MCF 10A (cell line): ENCODE measurements around the gene FNIP2. TPM values are rescaled to one million over a fixed set of nuclear protein-coding genes. Genes with fewer than 3 reads are reported as not detected.

Source experiments
- BruUV-seq: library from RNA; stranded (reverse); fragments of 400-500 nt; replicated peaks from 2 replicates; lab custom pipeline; 2021; lab: Mats Ljungman, UMichigan
- CTCF ChIA-PET: fragments of 300-600 bp; sonication (Branson Sonifier 250); formaldehyde crosslinking; extraction: SDS; loops from one replicate; lab custom pipeline; 2021; ENCODE audit warnings: antibody characterized with exemption, inconsistent platforms; lab: Yijun Ruan, JAX
- POLR2A ChIA-PET: fragments of 300-600, 350-650 bp; sonication (Branson Sonifier 250); formaldehyde crosslinking; extraction: SDS; loops from one replicate; lab custom pipeline; 2020; ENCODE audit warnings: antibody characterized with exemption, inconsistent platforms; lab: Yijun Ruan, JAX
- DNase-seq: peaks from one replicate; pipeline ENCODE4 v3.0.0-alpha.2; 2018; ENCODE audit not compliant: unreplicated experiment
- H3K27ac Mint-ChIP-seq: one replicate; pipeline ENCODE4 v1.8.0; 2022; ENCODE audit warnings: mild to moderate bottlenecking, low read depth, mixed read lengths; ENCODE audit not compliant: unreplicated experiment
- H3K27me3 Mint-ChIP-seq: one replicate; pipeline ENCODE4 v1.8.0; 2022; ENCODE audit warnings: mixed read lengths; ENCODE audit not compliant: insufficient read depth, unreplicated experiment
- H3K36me3 Mint-ChIP-seq: one replicate; pipeline ENCODE4 v1.8.0; 2022; ENCODE audit warnings: mild to moderate bottlenecking, moderate library complexity, mixed read lengths; ENCODE audit not compliant: insufficient read depth, unreplicated experiment
- H3K4me1 Mint-ChIP-seq: one replicate; pipeline ENCODE4 v1.8.0; 2022; ENCODE audit warnings: mixed read lengths; ENCODE audit not compliant: insufficient read depth, unreplicated experiment
- H3K4me3 Mint-ChIP-seq: one replicate; pipeline ENCODE4 v1.8.0; 2022; ENCODE audit warnings: mild to moderate bottlenecking, moderate library complexity, mixed read lengths; ENCODE audit not compliant: unreplicated experiment
- H3K9me3 Mint-ChIP-seq: one replicate; pipeline ENCODE4 v1.8.0; 2022; ENCODE audit warnings: mixed read lengths; ENCODE audit not compliant: unreplicated experiment
- intact Hi-C: fragments of 100-400 bp; cut with micrococcal nuclease; formaldehyde crosslinking; loops from 2 replicates; pipeline ENCODE4 v1.14.1; 2022
- total RNA-seq: library from RNA; stranded (reverse); gene quantifications from 2 replicates; pipeline ENCODE4 v1.2.3, GENCODE V29; 2022
- TF ChIP-seq, protein P1 (sequence below): fragments of 200-600 bp; IDR thresholded peaks from one replicate; pipeline ENCODE4 v1.8.0; 2022; ENCODE audit warnings: antibody characterized with exemption, mild to moderate bottlenecking; ENCODE audit not compliant: unreplicated experiment

The FNIP2 gene
- total RNA-seq, 1 experiment from 2014 or later: 6.4 TPM

DNA sequence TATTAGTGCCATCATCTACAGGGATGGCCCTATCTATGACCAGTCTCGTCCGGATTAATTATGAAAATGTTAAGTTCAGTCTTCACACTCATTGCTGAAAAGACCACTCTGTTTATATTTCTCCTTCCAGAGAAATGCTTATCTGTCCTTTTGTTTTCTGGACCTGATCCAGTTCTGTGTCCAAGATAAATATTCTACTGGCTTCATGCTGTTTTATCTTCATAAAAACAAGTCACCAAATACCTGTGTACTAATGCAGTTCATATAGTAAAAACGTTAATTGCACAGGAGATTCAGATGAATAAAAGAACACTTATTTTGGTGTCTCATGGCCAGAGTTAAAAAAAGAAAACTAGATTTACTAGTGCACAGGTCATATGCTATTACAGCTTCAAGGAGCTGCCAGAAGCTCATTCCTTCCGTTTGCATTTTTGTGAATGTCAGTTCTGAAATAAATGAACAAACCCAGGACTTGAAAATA, 17.3 kb downstream of the FNIP2 start:
- ChIA-PET POLR2A (interaction anchor here (0.7 kb wide), 1 partner anchor 16 kb away, joined by 3 read pairs; no protein-coding TSS in a partner anchor), CTCF (interaction anchor here (0.6 kb wide), 1 partner anchor 106 kb away, joined by 3 read pairs; no protein-coding TSS in a partner anchor)
- H3K9me3 Mint-ChIP-seq: no peaks in the 10 kb centered on the region
- H3K27ac Mint-ChIP-seq: no peak overlapping the region
- H3K36me3 Mint-ChIP-seq: no peaks in the 10 kb centered on the region
- no peak overlapping the region for H3K4me3 Mint-ChIP-seq
- H3K4me1 Mint-ChIP-seq: peaks cover 18% of the 10 kb centered on the region
- no TSS peak for BruUV-seq
- no peaks in the 10 kb centered on the region for H3K27me3 Mint-ChIP-seq
- TF ChIP-seq, protein P1, sequence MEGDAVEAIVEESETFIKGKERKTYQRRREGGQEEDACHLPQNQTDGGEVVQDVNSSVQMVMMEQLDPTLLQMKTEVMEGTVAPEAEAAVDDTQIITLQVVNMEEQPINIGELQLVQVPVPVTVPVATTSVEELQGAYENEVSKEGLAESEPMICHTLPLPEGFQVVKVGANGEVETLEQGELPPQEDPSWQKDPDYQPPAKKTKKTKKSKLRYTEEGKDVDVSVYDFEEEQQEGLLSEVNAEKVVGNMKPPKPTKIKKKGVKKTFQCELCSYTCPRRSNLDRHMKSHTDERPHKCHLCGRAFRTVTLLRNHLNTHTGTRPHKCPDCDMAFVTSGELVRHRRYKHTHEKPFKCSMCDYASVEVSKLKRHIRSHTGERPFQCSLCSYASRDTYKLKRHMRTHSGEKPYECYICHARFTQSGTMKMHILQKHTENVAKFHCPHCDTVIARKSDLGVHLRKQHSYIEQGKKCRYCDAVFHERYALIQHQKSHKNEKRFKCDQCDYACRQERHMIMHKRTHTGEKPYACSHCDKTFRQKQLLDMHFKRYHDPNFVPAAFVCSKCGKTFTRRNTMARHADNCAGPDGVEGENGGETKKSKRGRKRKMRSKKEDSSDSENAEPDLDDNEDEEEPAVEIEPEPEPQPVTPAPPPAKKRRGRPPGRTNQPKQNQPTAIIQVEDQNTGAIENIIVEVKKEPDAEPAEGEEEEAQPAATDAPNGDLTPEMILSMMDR: no peak
- no peak for DNase-seq
- intact Hi-C loops: no loop called here

DNA sequence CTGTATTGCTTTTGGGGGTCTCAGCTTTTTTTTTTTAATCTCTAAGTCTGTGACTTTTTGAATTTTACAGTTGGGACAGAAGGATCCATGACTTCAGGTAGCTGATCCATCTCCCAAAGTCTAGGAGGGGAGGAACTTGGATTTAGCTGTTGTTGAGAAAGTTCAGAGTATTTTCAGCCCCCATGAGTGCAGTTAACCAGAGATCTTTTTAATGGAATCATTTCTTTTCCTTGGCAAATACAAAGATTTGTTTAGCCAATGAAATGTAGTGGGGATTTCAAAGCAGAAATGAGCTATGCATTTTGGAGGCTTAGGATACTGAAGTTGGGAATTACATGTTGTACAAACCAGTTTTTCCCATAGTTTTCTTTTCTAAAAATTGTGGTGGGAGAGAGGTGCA, 18.1 kb downstream of the FNIP2 start:
- intact Hi-C loops: no loop called here
- DNase-seq: no peak
- Mint-ChIP-seq H3K36me3 (no peaks in the 10 kb centered on the region), H3K4me1 (peaks cover 17% of the 10 kb centered on the region), H3K27me3 (no peaks in the 10 kb centered on the region), H3K9me3 (no peaks in the 10 kb centered on the region), H3K27ac (no peak overlapping the region), H3K4me3 (no peak overlapping the region)
- no TSS peak for BruUV-seq
- TF ChIP-seq, protein P1: no peak
- ChIA-PET POLR2A (interaction anchor here (0.5 to 1.8 kb wide), 5 partner anchors 12 to 228 kb away, joined by 3 to 8 read pairs (median 4); no protein-coding TSS in a partner anchor), CTCF (interaction anchor here (0.6 to 1.0 kb wide), 2 partner anchors 64 to 107 kb away, joined by 3 to 4 read pairs; no protein-coding TSS in a partner anchor)

DNA sequence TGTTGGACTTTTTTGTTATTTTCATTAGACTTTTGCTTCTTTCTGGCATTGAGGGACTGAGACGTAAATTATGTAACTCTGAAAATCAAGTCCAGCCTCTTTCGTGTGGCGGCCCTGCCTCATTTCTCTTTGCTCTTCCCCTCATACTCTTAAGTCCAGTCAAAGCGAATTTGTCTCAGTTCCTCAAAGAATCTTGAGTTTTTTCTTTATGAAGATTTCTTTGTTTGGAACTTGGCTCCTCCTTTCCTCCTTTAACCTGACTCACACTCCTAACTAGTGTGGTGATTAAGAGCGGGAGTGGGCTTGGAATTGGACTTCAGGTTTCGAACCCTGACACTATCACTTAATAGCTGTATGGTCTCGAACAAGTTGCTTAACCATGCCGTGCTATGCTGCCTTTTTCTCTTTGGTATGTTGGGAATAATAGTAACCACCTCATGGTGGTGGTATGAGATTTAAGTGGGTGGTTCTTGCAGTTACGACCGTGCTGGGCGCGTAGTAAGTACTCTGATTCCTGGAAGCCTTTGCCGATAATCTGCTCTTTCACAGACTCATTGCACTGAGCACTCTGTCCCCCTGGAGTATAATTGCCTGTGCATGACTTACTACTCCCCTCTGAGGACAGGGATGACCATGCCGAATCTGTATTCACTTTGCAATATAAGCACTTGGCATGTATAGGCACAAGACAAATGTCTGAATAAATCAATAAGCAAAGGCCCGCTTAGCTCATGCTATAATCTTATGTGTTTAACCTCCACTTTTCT, 19.1 kb downstream of the FNIP2 start:
- H3K4me3 Mint-ChIP-seq: no peak overlapping the region
- no TSS peak for BruUV-seq
- intact Hi-C loops: no loop called here
- H3K9me3 Mint-ChIP-seq: no peaks in the 10 kb centered on the region
- H3K4me1 Mint-ChIP-seq: peaks cover 13% of the 10 kb centered on the region
- TF ChIP-seq, protein P1: no peak
- no peaks in the 10 kb centered on the region for H3K36me3 Mint-ChIP-seq
- CTCF ChIA-PET: interaction anchor here (0.6 to 1.6 kb wide), 6 partner anchors 17 to 239 kb away, joined by 3 to 6 read pairs (median 4); no protein-coding TSS in a partner anchor
- no peak overlapping the region for H3K27ac Mint-ChIP-seq
- DNase-seq: no peak
- no peaks in the 10 kb centered on the region for H3K27me3 Mint-ChIP-seq
- POLR2A ChIA-PET: interaction anchor here (0.7 to 1.8 kb wide), 5 partner anchors 11 to 16 kb away, joined by 3 to 8 read pairs (median 3); no protein-coding TSS in a partner anchor

GRCh38 chr4:158788516-158788915, 19.7 kb downstream of the FNIP2 start:
- TF ChIP-seq, protein P1: no peak
- Mint-ChIP-seq H3K27me3 (no peaks in the 10 kb centered on the region), H3K9me3 (no peaks in the 10 kb centered on the region), H3K36me3 (no peaks in the 10 kb centered on the region), H3K27ac (no peak overlapping the region), H3K4me3 (no peak overlapping the region), H3K4me1 (peaks cover 17% of the 10 kb centered on the region)
- intact Hi-C loops: no loop called here
- BruUV-seq: no TSS peak
- CTCF ChIA-PET: interaction anchor here (0.6 to 1.6 kb wide), 3 partner anchors 17 to 238 kb away, joined by 3 to 6 read pairs (median 4); no protein-coding TSS in a partner anchor
- no peak for DNase-seq
- POLR2A ChIA-PET: interaction anchor here (1.0 to 1.8 kb wide), 3 partner anchors 12 to 14 kb away, joined by 3 to 8 read pairs (median 3); no protein-coding TSS in a partner anchor
